GM21390 (cell line): Measurements from ENCODE around the gene MAP3K10.
"Not testable (repeated sequence)": the region's sequence is repeated elsewhere in the genome, so short reads cannot be mapped to it uniquely, and the experiment has no call there.

Experiments used
- ATAC-seq: cut with Tn5 transposase; IDR thresholded peaks from one replicate; pipeline ENCODE4 v1.9.1; 2021; ENCODE audit not compliant: unreplicated experiment

MAP3K10 gene

DNA sequence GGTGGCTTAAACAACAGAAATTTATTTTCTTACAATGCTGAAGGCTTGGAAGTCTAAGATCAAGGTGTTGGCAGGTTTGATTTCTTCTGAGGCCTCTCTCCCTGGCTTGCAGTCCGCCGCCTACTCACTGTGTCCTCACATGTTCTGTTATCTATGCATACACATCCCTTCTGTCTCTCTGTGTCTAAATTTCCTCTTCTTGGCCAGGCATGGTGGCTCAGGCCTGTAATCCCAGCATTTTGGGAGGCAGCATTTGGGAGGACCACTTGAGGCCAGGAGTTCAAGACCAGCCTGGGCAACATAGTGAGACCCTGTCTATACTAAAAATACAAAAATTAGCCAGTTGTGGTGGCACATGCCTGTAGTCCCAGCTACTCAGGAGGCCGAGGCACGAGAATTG, 19.9 kb upstream of the MAP3K10 start:
- not testable (repeated sequence) for ATAC-seq

DNA sequence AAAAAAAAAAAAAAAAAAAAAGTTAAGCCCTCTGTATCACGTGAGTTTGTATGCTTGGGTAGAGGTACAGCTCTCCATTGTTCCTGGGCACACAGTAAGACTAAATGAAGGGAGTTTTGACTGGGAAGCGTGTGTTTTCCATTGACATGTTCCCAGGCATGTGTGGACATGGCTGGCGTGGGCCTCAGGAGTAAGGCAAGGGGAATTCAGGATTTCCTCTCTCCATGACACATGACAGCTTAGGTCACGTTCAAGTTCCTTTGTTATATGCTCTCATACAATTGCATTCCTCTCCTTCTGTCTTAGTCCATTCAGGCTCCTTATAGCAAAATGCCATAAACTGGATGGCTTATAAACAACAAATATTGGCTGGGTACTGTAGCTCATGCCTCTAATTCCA, 17.1 kb upstream of the MAP3K10 start:
- no peak for ATAC-seq

- no peak for ATAC-seq
Measured at GRCh38 chr19:40175820-40176219, 15.4 kb upstream of the MAP3K10 start.

DNA sequence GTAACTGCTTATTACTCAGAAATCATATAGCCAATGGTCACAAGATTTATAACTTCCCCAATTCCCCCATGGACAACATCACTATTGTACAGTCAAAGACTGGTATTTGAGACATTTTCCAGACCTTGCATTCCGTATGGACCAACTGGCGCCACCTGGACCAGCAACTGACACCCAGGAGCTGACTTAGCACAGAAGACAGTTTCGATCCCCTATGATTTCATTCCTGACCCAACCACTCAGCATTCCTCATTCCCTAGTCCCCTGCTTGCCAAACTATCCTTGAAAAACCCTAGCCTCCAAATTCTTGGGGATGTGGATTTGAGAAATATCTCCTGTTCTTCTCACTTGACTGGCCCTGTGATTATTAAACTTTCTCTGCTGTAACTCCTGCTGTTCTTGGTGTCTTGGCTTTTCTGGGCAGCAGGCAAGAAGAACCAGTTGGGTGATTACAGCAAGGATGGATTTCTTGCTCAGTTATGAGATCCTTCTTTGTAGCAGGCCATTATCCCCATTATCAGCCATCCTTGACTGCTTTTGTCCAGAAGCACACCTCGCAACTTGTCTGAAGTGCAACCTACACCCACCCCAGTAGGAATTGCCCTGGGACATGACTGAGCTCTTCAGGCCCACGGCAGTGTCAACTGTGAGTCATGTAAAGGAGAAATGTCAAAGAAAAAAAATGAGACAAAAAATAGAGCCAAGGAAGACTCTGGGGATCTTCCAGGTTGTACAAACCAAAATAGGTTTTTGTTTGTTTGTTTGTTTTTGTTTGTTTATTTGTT, 13.7 kb upstream of the MAP3K10 start:
- ATAC-seq, result no peak

DNA sequence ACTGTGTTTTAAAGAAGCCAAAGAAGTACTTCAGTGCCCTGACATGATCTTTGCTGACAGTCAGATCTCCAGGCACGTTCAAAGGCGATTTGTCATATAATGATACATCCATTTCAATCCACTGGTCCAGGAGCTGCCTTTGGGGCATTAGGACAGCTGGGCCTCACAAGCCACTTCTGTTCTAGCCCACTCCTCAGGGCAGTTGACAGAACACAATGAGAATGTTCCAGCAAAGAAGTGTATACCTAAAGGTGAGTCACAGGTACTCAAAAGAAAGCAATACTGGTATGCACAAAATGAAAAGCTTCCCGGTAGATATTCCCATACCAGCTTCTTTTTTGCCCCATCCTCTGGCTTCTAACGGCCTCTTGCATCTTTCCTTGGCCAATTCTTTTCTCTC, 12.5 kb upstream of the MAP3K10 start:
- no peak for ATAC-seq

DNA sequence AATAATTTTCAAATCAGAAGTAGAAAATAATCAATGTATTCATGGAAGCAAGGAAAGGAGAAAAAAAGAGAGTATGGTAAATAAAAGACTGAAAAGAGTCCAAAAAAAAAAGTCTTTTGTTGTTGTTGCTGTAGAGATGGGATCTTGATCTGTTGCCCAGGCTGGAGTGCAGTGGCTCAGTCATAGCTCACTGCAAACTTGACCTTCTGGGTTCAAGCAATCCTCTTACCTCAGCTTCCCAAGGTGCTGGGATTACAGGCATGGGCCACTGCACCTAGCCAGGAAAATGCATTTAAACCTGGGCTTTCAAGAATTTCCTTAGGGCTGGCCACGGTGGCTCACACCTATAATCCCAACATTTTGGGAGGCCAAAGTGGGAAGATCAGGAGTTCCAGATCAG, 7.0 kb upstream of the MAP3K10 start:
- ATAC-seq, result no peak

DNA sequence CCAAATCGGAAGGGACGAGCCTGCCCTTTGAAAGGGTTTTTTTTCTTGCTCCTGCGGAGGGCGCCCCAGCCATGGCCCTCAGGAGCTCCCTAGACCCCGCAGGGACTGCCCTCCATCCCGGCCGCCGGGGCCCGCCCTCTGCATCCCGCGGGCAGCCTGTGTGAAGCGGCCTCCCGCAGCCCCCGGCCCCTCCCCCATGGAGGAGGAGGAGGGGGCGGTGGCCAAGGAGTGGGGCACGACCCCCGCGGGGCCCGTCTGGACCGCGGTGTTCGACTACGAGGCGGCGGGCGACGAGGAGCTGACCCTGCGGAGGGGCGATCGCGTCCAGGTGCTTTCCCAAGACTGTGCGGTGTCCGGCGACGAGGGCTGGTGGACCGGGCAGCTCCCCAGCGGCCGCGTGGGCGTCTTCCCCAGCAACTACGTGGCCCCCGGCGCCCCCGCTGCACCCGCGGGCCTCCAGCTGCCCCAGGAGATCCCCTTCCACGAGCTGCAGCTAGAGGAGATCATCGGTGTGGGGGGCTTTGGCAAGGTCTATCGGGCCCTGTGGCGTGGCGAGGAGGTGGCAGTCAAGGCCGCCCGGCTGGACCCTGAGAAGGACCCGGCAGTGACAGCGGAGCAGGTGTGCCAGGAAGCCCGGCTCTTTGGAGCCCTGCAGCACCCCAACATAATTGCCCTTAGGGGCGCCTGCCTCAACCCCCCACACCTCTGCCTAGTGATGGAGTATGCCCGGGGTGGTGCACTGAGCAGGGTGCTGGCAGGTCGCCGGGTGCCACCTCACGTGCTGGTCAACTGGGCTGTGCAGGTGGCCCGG, 815 bp downstream of the MAP3K10 start:
- ATAC-seq, result no peak

DNA sequence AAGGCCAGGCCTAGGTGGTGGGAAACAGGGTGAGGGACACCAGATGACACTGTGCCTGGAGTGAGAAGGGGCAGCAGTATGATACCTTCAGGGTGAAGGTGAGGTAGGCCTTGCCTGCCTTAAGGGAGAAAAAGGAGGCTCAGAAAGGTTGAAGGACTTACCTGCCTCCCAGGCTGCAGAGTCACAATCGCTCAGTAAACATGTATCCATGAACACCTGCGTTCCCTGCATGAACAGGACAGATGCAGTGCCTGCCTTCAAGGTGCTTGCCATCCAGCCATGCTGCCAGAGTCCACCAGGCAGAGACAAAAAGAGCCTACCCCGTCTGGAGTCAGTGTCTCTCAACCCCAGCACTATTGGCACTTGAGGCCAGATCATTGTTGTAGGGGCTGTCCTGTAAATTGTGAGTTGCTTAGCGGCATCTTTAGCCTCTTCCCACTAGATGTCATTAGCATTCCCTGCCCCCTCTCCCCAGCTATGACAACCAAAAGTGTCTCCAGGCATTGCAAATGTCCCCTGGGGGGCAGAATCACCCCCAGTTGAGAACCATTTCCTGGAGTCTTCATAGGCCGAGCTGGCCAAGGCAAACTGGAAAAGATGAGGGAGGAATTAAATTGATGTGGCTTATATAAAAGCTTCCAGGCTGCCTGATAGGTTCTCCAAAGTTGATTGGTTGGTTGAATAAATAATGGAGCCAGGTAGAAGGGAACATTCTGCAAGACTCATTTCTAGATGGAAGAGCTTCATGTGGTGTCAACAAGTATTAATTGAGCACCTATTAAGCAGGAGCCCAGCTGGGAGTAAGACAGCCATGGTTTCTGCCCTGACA, 1.7 kb downstream of the MAP3K10 start:
- no peak for ATAC-seq

GRCh38 chr19:40193587-40193849, 2.3 kb downstream of the MAP3K10 start:
- no peak for ATAC-seq

GRCh38 chr19:40198272-40198990, 7.2 kb downstream of the MAP3K10 start:
- ATAC-seq, result no peak

- ATAC-seq, result no peak
Measured at GRCh38 chr19:40200341-40201099, 9.3 kb downstream of the MAP3K10 start.

GRCh38 chr19:40204381-40204780, 13.2 kb downstream of the MAP3K10 start:
- ATAC-seq, result no peak

DNA sequence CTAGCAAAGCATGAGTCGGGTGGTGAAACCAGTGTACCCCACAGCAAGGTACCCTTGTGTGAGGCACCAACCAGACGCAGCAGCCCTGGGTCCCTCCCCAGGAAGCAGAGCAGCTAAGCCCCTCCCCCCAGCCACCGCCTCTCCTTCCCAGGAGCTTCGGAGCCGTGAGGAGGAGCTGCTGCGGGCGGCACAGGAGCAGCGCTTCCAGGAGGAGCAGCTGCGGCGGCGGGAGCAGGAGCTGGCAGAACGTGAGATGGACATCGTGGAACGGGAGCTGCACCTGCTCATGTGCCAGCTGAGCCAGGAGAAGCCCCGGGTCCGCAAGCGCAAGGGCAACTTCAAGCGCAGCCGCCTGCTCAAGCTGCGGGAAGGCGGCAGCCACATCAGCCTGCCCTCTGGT, 14.5 kb downstream of the MAP3K10 start:
- ATAC-seq, result no peak

DNA sequence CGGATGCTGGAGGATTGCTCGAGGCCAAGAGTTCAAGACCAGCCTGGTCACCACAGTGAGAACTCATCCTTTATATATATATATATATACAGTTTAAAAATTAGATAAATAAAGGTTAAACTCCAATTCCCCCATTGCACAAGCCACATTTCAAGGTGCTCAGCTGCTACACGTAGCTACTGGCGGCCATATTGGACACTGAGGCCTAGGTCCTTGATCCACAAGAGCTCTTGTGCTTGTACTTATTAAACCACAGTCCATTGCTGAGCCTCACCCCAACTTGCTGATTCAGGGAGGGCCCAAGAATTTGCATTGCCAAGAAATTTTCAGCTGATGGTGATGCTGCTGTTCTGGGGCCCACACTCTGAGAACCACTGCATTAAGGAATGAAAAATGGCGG, 17.4 kb downstream of the MAP3K10 start:
- ATAC-seq, result no peak

- ATAC-seq, result no peak
Measured at GRCh38 chr19:40210889-40211288, 19.7 kb downstream of the MAP3K10 start.

DNA sequence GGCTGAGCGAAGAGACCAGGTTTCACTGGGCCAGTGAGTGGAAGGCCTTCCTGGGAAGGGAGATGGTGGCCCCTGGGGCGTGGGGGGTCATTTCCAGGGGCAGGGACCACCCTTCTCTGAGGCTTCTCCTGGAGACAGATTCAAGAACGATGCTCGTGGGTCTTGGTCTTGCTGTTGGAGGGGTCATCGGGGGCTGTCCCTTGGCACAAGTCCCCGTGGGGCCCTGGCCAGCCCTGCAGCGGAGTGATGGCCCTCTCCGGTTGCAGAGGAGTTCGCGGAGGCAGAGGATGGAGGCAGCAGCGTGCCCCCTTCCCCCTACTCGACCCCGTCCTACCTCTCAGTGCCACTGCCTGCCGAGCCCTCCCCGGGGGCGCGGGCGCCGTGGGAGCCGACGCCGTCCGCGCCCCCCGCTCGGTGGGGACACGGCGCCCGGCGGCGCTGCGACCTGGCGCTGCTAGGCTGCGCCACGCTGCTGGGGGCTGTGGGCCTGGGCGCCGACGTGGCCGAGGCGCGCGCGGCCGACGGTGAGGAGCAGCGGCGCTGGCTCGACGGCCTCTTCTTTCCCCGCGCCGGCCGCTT, 22.1 kb downstream of the MAP3K10 start:
- ATAC-seq, result no peak

- ATAC-seq, result no peak
Measured at GRCh38 chr19:40213882-40214570, 22.8 kb downstream of the MAP3K10 start.

DNA sequence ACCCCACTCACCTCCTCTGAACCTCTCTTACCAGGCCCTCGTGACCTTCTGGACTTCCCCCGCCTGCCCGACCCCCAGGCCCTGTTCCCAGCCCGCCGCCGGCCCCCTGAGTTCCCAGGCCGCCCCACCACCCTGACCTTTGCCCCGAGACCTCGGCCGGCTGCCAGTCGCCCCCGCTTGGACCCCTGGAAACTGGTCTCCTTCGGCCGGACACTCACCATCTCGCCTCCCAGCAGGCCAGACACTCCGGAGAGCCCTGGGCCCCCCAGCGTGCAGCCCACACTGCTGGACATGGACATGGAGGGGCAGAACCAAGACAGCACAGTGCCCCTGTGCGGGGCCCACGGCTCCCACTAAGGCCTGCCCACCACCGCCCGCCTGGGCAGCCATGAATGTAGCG, 23.7 kb downstream of the MAP3K10 start:
- ATAC-seq, result no peak

DNA sequence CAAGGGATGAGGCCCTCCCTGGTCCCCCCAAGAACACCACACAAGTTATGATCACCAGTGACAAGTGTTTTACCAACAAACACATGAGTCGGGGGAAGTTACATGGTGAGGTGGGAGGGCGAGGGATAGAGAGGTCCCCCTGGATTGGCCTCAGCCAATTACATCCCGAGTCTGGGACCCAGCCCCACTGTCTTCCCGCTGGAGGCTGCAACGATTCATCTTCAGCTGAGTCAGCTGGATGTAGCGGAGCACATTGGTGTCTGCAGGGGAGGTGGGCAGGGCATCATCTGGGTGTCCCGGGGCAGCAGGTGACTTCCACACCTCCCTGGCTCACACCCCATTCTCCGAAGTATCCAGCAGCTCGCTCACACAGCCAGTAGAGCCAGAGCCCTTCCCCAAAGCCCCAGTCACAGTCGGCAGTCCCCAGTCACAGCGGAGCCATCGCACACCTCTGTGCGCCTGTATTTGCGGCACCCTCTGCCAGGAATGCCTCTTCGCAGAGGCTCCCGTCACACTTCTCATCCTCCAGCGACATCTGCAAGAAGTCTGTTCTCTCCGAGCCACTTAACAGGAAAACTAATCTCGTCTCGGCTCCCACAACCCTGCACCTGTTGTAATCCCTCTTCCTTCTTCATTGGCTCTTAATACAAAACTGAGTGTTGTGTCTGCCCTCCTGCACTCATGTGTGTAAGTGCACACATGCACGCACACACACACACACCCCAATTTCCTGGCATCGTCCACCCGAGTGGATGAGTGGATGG, 25.0 kb downstream of the MAP3K10 start:
- ATAC-seq, result no peak
